GM12892 (cell line): ENCODE data around the gene GIMAP5.
"Not testable (repeated sequence)": the region's sequence is repeated elsewhere in the genome, so short reads cannot be mapped to it uniquely, and the experiment has no call there.

ENCODE experiments used
- POLR2A ChIP-seq: IDR thresholded peaks from 2 replicates; pipeline ENCODE4 v1.6.1; 2011; ENCODE audit warnings: low read depth, low read length, control low read depth
- TAF1 ChIP-seq: IDR thresholded peaks from 2 replicates; pipeline ENCODE4 v1.6.1; 2011; ENCODE audit warnings: low read depth, mild to moderate bottlenecking, control low read depth, low read length, borderline replicate concordance

- not testable (repeated sequence) for TF ChIP-seq TAF1, POLR2A
These were observed 36.9 kb downstream of the GIMAP5 start for GRCh38 chr7:150774131-150774530.
